ENCODE data around the gene AFTPH.
"Not testable (repeated sequence)": the region's sequence is repeated elsewhere in the genome, so short reads cannot be mapped to it uniquely, and the experiment has no call there.

The AFTPH gene

DNA sequence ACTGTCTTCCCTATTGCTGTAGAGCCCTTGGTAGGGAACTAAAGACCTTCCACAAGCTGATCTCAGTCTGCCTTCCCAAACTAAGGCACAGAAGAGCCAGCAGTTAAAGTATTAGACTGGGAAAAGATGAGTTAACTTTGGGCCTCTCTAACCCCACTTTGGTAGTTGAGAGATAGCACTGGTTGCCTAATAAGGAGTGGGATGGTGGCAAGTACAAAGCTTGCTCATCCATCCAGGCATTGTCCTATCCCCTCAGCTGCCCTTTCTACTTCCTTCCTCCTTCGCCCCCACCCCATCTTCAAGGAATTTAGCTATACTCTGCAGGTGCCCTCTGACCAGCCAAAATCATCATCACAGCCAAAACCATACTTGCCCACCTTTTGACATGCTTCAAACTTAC lies 22.2 kb upstream of the AFTPH start:
- no peak for DNase-seq

GRCh38 chr2:64502860-64503259 lies 21.3 kb upstream of the AFTPH start:
- DNase-seq, result no peak

DNA sequence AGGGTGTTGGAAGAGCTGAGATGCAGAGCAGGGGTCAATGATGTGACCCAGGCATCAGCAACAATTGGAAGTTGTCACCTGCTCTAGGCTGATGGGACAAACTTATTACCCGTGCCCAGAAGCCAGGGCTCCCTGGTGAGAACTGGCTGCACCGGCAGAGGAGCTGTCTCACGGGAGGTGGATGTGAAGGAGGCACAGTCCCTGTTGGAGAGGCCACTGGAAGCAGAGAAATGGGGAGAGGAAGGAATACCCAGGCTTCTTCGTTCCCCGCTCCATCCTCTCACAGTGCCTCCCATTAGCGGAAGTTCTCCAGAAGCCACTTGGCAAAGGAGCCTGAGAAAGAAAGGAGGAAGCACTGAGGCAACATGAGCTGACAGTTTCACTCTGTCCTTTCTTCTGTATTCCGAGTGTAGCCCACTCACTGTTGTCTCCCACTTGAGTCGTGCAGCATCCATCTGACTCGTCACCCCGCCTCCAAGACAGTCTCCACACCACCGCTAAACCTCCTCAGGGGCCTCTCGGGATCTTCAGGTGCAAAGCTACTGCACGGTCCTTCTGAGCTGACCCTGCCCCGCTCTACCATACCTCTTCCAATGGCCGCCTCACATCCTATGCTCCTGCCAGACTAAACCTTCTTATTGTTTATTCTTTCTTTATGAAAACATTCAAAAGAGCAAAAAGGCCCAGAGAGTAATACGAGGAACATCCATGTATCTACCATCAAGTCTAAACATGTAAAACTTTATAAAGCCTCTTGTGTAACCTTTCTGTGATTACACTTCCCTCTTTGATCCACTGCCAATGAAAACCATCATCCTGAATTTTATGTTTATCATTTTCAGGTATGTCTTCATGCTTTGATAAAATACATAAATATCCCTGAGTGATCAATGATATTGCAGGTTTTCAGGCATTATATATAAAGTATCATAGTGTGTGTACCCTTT lies 19.1 kb upstream of the AFTPH start:
- no peak for DNase-seq

DNA sequence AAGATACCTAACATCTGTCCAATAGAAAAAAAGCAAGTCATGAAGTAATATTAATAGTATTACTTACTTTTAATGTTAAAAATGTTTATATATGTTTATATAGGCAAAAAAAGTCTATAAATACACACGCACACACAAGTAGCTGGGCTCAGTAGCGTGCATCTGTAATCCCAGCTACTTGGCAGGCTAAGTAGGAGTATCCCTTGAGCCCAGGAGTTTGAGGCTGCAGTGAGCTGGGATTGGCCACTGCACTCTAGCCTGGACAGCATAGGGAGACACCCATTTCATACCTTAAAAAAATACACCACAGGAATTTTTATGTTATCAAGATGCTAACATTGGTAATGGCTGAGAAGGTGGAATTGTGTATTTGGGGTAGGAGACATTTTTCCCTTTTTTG lies 17.4 kb upstream of the AFTPH start:
- DNase-seq, result no peak

GRCh38 chr2:64514008-64514407 lies 10.1 kb upstream of the AFTPH start:
- DNase-seq, result no peak

GRCh38 chr2:64515086-64515485 lies 9.0 kb upstream of the AFTPH start:
- no peak for DNase-seq

DNA sequence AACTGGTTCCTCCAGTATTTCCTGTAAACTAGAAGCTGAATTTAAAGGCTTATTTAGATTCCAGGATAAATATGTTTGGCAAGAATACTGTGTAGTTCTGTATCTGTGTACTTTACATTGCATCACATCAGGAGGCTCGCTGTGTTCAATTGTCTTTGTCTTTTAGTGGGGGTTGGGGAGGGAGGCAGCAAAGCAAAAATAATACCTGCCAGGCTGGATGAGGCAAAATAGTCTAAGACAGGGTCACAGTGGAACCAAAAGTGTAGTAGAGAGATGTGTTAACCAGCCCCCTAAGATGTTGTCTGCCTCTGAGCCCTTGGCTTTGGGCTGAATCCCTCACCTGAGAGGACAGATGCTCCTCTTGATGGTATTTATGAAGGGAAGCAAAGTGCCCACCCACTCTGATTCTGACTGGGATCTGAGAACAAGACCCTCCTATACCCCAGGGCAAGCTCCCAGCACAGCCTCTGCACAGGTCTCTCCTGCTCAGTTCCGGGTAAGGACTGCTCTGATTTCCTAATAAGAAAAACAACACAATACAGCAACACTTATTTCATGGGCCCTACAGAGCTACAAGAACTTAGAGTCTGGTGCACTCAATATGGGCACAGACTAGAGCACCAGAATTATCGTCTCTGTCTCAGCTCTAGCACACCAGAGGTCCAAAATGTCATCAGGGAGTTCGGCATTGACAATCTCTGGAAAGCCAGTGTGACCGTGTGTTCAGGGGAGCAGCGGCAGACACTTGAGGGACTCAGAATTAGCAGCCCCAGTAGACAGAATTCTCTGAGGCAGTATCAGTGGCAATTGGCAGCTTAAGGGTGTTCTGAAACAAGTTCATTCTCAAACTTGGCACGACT lies 7.2 kb upstream of the AFTPH start:
- no peak for DNase-seq

DNA sequence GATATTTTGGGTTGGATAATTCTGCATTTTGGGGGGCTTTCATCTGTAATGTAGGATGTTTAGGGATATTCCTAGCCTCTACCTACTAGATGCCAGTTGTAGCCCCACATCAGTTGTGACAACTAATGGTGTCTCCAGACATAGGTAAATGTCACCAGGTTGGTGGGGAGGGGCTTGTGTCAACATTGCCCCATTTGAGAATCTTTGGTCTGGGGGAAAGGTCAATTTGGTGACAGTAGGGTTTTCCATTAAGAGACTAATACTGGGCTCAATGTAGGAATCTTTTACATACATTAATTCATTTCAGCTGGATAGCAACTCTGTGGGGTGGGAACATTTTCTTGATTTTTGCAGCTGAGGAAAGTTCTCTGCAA lies 6.6 kb upstream of the AFTPH start:
- no peak for DNase-seq

DNA sequence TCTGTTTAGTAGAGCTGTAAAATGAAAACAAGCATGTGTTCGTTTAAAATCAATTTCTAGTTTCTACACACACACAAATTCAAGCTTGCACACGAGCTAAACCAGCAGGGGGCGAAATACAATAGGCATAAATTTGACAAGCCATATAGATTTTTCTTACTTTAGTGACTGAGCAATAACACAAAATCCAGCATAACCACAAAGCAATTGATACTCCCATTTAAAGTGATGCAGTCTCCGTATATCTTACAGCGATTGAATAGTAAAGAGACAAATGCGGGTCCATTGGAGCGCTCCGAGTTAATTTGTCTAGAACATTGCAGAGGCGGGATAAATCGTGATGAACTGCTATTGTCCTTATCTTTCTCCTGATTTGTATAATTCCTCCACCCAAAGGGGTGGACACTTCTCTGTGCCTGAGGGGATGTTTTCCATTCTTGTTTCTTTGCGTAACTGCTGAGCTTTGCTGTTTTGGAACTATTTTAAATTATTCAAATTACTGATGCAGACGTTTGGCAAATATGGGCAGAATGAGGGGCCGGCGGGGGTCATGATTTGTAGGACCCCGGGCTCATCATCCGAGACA lies 1.2 kb upstream of the AFTPH start:
- DNase-seq, result peak; percentile 79

- peak; percentile 52 for DNase-seq
Measured at GRCh38 chr2:64524604-64525316, 632 bp downstream of the AFTPH start.

DNA sequence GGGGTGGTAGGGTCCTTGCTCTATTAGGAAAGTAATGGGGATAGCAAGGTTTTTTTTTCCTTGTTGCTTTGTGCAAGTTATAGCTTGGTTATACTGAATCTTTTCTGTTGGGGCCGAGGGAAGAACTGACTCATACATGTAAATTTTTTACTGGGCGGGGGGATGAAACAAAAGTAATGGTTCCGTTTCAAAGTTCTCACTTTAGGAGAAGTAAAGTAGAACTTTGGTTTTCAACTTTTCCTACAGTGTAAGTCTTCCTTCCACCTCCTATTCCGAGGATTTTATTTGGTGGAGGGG lies 1.1 kb downstream of the AFTPH start:
- DNase-seq, result peak; percentile 59

GRCh38 chr2:64526034-64526433 lies 1.9 kb downstream of the AFTPH start:
- no peak for DNase-seq

GRCh38 chr2:64530946-64531345 lies 6.8 kb downstream of the AFTPH start:
- not testable (repeated sequence) for DNase-seq

- DNase-seq, result no peak
Measured at GRCh38 chr2:64532030-64532429, 7.9 kb downstream of the AFTPH start.

GRCh38 chr2:64533882-64534281 lies 9.8 kb downstream of the AFTPH start:
- no peak for DNase-seq

DNA sequence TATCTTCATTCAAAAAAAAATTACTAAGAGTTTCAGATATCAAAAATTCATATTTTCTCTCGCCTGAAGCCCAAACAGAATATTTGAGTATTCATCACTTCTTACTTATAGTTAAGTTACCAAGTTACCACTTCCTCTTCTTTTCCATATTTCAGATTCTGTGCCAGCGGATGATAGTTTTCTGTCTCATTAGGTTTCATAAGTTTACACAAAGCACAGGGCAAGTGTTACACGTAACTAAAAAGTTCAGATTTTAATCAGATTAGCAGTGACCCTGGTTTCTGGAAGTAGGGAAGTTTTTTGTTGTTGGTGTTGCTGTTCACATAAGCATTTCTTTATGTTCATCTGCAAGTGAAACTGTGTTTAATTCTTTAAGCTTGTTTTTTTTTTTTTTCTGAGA lies 10.2 kb downstream of the AFTPH start:
- no peak for DNase-seq

DNA sequence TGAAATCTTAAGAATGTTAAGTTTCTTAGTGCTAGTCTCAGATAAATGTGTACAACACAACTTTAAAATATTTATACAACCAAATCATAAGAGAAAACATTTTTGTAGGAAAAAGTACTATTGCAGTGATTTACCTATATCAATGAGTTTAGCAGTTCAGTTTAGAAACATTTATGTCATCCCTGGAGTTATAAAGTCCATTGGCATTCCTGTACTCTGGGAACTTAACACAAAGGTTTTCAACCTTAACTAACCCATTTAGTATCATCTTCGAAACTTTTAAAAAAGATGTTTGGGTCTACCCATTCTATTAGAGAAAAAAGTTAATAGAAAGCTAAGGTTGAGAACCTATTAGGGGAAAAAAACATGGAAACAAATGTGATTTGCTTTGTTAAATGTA lies 10.9 kb downstream of the AFTPH start:
- no peak for DNase-seq

DNA sequence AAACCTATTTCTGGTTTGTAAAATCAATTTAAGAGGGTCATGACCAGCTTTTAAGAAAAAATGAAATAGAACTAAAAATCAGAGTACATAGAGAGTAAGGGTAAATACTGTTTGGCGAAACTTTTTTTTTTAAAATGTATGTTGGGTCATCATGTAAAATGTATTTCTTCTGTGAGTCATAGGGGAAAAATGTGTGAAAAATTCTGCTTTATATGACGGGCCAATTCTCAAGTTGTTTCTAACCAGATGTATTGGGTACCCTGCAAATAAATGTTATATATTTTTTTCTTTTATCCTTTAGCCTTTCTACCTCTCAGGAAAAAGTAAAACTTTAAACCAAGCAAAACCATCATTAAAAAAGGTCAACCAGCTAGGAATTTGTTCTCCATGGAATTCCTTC lies 13.9 kb downstream of the AFTPH start:
- DNase-seq, result no peak

DNA sequence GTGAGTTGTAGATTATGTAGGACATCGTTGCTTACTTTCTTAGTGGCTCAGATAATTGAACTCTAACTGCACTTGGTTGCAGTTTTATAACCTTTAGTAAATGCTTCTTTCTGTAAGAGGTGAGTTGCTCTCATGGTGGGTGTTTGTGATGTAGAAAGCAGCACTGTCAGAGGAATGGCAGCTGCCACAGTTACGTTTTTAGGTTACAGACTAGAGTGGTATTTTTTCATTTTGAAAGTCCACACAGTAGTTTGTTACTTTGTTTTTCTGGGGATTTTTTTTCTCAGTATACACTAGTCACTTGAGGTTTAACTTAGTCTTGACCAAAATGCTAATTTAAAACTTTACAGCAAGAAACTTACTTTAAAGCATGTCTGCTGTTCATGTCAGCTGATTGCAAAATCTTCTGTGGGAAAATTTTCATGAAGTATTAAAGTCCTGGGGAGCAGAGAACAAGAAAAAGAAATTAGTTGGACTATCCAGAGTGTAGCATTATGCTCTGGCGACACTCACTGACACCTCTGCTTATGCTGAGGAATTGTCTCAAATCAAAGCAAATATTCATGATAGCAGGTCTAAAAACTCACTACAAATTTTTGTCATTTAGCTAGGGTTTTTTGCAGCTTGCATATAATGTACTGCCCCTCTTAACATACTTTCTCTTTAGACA lies 14.8 kb downstream of the AFTPH start:
- no peak for DNase-seq

GRCh38 chr2:64540615-64541014 lies 16.5 kb downstream of the AFTPH start:
- DNase-seq, result no peak

- DNase-seq, result no peak
Measured at GRCh38 chr2:64541547-64541946, 17.4 kb downstream of the AFTPH start.
